SK-N-SH treated with all-trans-retinoic acid at 6 μM for 48 hours (cell line): ENCODE measurements around the gene GPC6.

ENCODE experiments used
- ATAC-seq: fragments of 200-7000 bp; cut with Tn5 transposase; 3 replicates; pipeline ENCODE4 v1.9.1; 2020; ENCODE audit warnings: mild to moderate bottlenecking, moderate library complexity
- ARNTL ChIP-seq: fragments of 450-650 bp; formaldehyde crosslinking; IDR thresholded peaks from 2 replicates; pipeline ENCODE4 v1.5.0; 2020; ENCODE audit warnings: low read depth, mild to moderate bottlenecking, moderate library complexity, borderline replicate concordance
- BACH2 ChIP-seq: fragments of 250-450 bp; sonication (Bioruptor Pico); IDR thresholded peaks from 2 replicates; pipeline ENCODE4 v1.9.0; 2021; ENCODE audit warnings: mild to moderate bottlenecking, borderline replicate concordance
- CSDC2 ChIP-seq: fragments of 250-450 bp; sonication (Bioruptor Pico); IDR thresholded peaks from 2 replicates; pipeline ENCODE4 v1.5.0; 2020; ENCODE audit warnings: mild to moderate bottlenecking, moderate library complexity
- CSRNP3 ChIP-seq: fragments of 250-450 bp; sonication (Bioruptor Pico); IDR thresholded peaks from 2 replicates; pipeline ENCODE4 v1.5.1; 2021; ENCODE audit warnings: mild to moderate bottlenecking, moderate library complexity
- ESRRG ChIP-seq: fragments of 250-450 bp; sonication (Bioruptor Pico); IDR thresholded peaks from 2 replicates; pipeline ENCODE4 v1.6.1; 2021; ENCODE audit warnings: mild to moderate bottlenecking
- GLIS3 ChIP-seq: fragments of 250-450 bp; sonication (Bioruptor Pico); IDR thresholded peaks from 2 replicates; pipeline ENCODE4 v1.5.0; 2020; ENCODE audit warnings: mild to moderate bottlenecking, moderate library complexity
- ISL1 ChIP-seq: fragments of 250-450 bp; sonication (Bioruptor Pico); IDR thresholded peaks from 2 replicates; pipeline ENCODE4 v2.1.2; 2022; ENCODE audit warnings: mild to moderate bottlenecking, moderate library complexity
- OSR1 ChIP-seq: fragments of 250-450 bp; sonication (Bioruptor Pico); IDR thresholded peaks from 2 replicates; pipeline ENCODE4 v1.8.0; 2022; ENCODE audit warnings: moderate library complexity, mild to moderate bottlenecking, inconsistent platforms
- PPARA ChIP-seq: fragments of 250-450 bp; sonication (Bioruptor Pico); IDR thresholded peaks from 2 replicates; pipeline ENCODE4 v1.5.0; 2020; ENCODE audit warnings: mild to moderate bottlenecking, borderline replicate concordance
- RARB ChIP-seq: fragments of 250-450 bp; sonication (Bioruptor Pico); IDR thresholded peaks from 2 replicates; pipeline ENCODE4 v1.8.0; 2021; ENCODE audit warnings: mild to moderate bottlenecking, moderate library complexity
- TCF4 ChIP-seq: fragments of 250-450 bp; sonication (Bioruptor Pico); IDR thresholded peaks from 2 replicates; pipeline ENCODE4 v1.8.0; 2021; ENCODE audit warnings: mild to moderate bottlenecking, moderate library complexity, borderline replicate concordance
- TOX ChIP-seq: fragments of 250-450 bp; sonication (Bioruptor Pico); IDR thresholded peaks from 2 replicates; pipeline ENCODE4 v1.8.0; 2021; ENCODE audit warnings: mild to moderate bottlenecking, moderate library complexity, borderline replicate concordance
- TSHZ2 ChIP-seq: fragments of 250-450 bp; sonication (Bioruptor Pico); IDR thresholded peaks from 2 replicates; pipeline ENCODE4 v1.5.0; 2020; ENCODE audit warnings: mild to moderate bottlenecking, moderate library complexity
- ZC3H10 ChIP-seq: fragments of 250-450 bp; sonication (Bioruptor Pico); IDR thresholded peaks from 2 replicates; pipeline ENCODE4 v1.5.1; 2021; ENCODE audit warnings: mild to moderate bottlenecking, moderate library complexity
- ZFP30 ChIP-seq: fragments of 450-650 bp; formaldehyde crosslinking; IDR thresholded peaks from 2 replicates; pipeline ENCODE4 v1.5.0; 2022; ENCODE audit warnings: mild to moderate bottlenecking, moderate library complexity
- ZNF70 ChIP-seq: fragments of 450-650 bp; formaldehyde crosslinking; IDR thresholded peaks from 2 replicates; pipeline ENCODE4 v1.5.0; 2020; ENCODE audit warnings: mild to moderate bottlenecking, moderate library complexity
- ZNF8 ChIP-seq: fragments of 450-650 bp; formaldehyde crosslinking; IDR thresholded peaks from 2 replicates; pipeline ENCODE4 v1.5.0; 2020; ENCODE audit warnings: mild to moderate bottlenecking, moderate library complexity
- TF ChIP-seq, protein P1 (sequence below): fragments of 250-450 bp; sonication (Bioruptor Pico); IDR thresholded peaks from 2 replicates; pipeline ENCODE4 v1.8.0; 2020; ENCODE audit warnings: mild to moderate bottlenecking, moderate library complexity, borderline replicate concordance
- TF ChIP-seq, protein P2 (sequence below): fragments of 250-450 bp; sonication (Bioruptor Pico); IDR thresholded peaks from 2 replicates; pipeline ENCODE4 v1.8.0; 2021; ENCODE audit warnings: low read depth, mild to moderate bottlenecking, moderate library complexity, borderline replicate concordance
- TF ChIP-seq, protein P3 (sequence below): fragments of 250-450 bp; sonication (Bioruptor Pico); IDR thresholded peaks from 2 replicates; pipeline ENCODE4 v1.5.1; 2020; ENCODE audit warnings: low read depth, mild to moderate bottlenecking, moderate library complexity

GPC6 gene

GRCh38 chr13:93558637-93559036 lies 332.0 kb downstream of the GPC6 start:
- no peak for ATAC-seq
- TF ChIP-seq, protein P1, sequence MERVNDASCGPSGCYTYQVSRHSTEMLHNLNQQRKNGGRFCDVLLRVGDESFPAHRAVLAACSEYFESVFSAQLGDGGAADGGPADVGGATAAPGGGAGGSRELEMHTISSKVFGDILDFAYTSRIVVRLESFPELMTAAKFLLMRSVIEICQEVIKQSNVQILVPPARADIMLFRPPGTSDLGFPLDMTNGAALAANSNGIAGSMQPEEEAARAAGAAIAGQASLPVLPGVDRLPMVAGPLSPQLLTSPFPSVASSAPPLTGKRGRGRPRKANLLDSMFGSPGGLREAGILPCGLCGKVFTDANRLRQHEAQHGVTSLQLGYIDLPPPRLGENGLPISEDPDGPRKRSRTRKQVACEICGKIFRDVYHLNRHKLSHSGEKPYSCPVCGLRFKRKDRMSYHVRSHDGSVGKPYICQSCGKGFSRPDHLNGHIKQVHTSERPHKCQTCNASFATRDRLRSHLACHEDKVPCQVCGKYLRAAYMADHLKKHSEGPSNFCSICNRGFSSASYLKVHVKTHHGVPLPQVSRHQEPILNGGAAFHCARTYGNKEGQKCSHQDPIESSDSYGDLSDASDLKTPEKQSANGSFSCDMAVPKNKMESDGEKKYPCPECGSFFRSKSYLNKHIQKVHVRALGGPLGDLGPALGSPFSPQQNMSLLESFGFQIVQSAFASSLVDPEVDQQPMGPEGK (CRISPR knock-in tag), result no peak
- TF ChIP-seq ZC3H10 (no peak), TCF4 (no peak), ESRRG (CRISPR knock-in tag) (no peak), RARB (CRISPR knock-in tag) (no peak), GLIS3 (CRISPR knock-in tag) (no peak), TOX (no peak), TSHZ2 (CRISPR knock-in tag) (no peak)
- TF ChIP-seq, protein P2, sequence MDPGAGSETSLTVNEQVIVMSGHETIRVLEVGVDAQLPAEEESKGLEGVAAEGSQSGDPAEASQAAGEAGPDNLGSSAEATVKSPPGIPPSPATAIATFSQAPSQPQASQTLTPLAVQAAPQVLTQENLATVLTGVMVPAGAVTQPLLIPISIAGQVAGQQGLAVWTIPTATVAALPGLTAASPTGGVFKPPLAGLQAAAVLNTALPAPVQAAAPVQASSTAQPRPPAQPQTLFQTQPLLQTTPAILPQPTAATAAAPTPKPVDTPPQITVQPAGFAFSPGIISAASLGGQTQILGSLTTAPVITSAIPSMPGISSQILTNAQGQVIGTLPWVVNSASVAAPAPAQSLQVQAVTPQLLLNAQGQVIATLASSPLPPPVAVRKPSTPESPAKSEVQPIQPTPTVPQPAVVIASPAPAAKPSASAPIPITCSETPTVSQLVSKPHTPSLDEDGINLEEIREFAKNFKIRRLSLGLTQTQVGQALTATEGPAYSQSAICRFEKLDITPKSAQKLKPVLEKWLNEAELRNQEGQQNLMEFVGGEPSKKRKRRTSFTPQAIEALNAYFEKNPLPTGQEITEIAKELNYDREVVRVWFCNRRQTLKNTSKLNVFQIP, result no peak
- TF ChIP-seq, protein P3, sequence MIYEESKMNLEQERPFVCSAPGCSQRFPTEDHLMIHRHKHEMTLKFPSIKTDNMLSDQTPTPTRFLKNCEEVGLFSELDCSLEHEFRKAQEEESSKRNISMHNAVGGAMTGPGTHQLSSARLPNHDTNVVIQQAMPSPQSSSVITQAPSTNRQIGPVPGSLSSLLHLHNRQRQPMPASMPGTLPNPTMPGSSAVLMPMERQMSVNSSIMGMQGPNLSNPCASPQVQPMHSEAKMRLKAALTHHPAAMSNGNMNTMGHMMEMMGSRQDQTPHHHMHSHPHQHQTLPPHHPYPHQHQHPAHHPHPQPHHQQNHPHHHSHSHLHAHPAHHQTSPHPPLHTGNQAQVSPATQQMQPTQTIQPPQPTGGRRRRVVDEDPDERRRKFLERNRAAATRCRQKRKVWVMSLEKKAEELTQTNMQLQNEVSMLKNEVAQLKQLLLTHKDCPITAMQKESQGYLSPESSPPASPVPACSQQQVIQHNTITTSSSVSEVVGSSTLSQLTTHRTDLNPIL (CRISPR knock-in tag), result no peak
- TF ChIP-seq, all 23 proteins: peak for 0

- TF ChIP-seq GLIS3 (CRISPR knock-in tag) (no peak), ISL1 (CRISPR knock-in tag) (peak; percentile 83), CSDC2 (CRISPR knock-in tag) (no peak)
- TF ChIP-seq, protein P3 (CRISPR knock-in tag), result peak; percentile 65; the same call in 1 of the 2 replicates
- peak; percentile 85 for ATAC-seq
Measured at GRCh38 chr13:93559718-93560117, 333.1 kb downstream of the GPC6 start.

DNA sequence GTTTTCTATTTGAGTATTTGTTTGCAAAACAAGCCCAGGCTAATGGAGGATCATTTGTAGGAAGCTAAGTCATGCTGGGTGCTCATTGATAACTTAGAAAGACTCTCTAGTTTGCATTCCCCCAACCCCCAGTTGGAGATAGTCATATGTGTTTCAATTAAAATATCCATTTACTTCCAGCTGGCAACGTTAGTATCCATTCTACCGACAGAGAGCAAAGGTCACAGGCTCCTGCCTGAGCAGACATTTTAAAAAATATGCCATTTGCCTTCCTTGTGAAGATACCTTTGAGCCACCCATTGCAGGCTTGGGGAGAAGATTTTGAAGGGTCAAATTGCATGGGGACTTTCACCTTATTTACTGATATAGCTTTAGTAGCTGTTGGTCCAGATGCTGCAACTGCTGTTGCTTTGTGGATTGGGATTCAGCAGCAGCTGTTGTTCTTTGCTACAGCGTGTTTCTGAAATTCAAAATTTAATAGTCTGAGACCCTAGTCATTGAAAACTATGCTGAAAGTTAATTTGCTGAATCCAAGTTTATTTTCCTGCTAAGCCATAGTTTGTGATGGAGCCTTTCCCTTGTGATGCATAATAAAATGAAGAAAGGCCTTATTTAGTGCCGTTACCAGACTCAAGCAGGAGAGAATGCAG lies 335.1 kb downstream of the GPC6 start:
- TF ChIP-seq CSRNP3 (CRISPR knock-in tag) (no peak), TSHZ2 (CRISPR knock-in tag) (no peak), GLIS3 (CRISPR knock-in tag) (no peak), ESRRG (CRISPR knock-in tag) (no peak), ARNTL (CRISPR knock-in tag) (no peak), ZNF8 (CRISPR knock-in tag) (no peak), ZFP30 (CRISPR knock-in tag) (no peak), ZC3H10 (no peak), BACH2 (no peak), OSR1 (CRISPR knock-in tag) (no peak), PPARA (CRISPR knock-in tag) (no peak), ZNF70 (CRISPR knock-in tag) (no peak), RARB (CRISPR knock-in tag) (no peak)
- TF ChIP-seq, protein P3 (CRISPR knock-in tag), result no peak
- TF ChIP-seq, protein P2, result no peak
- no peak for ATAC-seq
